GM18505 (cell line): ENCODE measurements around the gene ETNK2.

Experiments used
- ATAC-seq: cut with Tn5 transposase; IDR thresholded peaks from one replicate; pipeline ENCODE4 v1.9.1; 2021; ENCODE audit not compliant: unreplicated experiment
- POLR2A ChIP-seq: IDR thresholded peaks from 4 replicates; pipeline ENCODE4 v1.6.1; 2011; ENCODE audit warnings: borderline replicate concordance; ENCODE audit not compliant: insufficient read depth, insufficient read length; ENCODE audit errors: extremely low read depth

ETNK2 gene

DNA sequence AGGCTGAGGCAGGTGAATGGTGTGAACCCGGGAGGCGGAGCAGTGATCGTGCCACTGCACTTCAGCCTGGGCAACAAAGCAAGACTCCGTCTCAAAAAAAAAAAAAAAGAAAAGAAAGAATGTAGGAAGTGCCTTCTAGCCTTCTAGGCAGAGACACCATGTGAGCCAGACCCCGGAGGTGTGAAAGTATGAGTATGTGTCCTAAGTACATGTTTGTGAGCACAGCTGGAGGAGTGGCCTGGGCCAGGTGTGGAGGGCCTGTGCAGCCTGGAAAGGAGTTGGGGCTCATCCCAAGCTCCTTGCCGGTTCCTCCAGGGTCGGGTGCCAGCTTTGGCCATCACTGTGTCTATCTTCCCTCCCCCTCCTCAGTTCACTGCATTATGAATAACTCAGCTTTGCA, 66.0 kb downstream of the ETNK2 start:
- TF ChIP-seq POLR2A: no peak
- no peak for ATAC-seq

DNA sequence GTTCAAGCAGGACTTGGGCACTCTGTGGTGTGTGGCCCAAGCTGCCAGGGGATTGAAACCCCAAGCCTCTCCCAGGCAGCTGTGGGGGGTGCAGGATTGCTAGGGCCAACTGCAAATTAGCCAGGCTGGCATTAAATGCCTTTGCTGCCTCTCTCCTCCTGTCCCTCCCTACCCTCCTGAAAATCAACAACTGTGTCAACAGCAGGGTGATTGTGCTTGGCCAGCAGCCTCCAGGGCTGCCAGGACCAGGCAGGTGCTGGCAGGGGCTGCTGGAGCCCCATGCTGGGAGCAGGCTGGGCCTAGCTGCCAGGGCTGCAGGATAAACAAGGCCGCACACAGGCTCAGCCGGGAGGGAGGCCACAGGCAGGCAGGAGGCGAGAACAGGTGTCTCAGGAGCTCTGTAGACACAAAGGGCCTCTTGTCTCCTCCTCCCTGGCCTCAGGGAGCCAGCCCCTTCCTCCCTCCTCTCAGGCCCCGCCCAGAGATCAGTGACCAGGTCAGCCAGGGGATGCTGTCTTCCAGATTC, 67.5 kb downstream of the ETNK2 start:
- no peak for ATAC-seq

DNA sequence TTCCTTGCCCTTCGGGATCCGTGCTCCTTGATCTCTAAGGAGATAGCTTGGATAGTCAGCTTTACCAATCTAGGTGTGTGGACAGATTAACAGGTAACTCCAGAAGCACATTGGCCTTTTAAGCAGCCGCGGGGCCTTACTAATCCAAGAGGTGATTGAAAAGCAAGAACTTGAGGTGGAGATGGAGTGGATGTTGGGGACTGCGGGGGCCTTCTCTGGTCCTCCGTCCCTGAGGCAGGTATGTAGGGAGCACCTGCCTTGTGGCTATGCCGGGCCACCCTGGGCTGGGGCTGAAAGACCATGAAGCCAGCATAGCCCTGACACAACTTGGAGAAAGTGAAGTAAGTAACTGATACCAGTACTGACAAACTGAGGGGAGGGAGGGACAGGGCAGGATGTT, 68.4 kb downstream of the ETNK2 start:
- ATAC-seq: no peak
- no peak for TF ChIP-seq POLR2A

More for the DNA sequence above, 67.5 kb downstream of the ETNK2 start:
- no peak for TF ChIP-seq POLR2A

DNA sequence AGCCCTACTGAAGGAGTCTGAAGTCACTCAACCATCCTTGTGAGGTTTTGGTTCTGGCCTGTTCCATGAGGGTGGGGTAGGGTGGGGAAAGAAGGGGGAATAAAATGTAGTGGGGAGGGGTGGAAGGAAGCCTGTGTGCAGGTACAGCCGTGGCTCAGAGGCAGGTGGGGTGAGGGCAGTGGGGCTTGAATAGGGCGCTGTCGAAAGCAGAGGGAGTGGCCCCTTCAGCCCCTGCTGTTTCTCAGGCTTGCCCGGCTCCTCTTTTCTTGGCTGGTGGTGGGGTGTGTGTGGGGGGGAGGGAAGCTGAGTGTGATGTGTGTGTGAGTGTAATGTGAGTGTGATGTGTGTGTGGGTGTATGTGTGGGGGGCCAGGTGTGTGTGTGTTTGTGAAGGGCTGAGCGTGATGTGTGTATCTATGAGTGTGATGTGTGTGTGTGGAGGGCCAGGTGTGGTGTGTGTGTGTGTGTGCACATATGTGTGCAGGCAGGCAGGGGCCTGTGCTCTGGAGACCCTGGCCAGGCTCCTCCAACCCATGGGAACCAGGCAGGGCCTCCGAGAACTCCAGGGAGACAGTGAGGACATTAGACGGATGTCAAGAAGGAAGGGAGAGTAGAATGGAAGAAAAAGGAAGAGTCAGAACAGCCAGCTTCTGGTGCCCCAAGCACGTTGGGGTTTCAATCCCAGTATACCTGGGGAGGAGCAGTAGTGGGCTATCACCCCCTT, 69.9 kb downstream of the ETNK2 start:
- no peak for ATAC-seq
- no peak for TF ChIP-seq POLR2A

DNA sequence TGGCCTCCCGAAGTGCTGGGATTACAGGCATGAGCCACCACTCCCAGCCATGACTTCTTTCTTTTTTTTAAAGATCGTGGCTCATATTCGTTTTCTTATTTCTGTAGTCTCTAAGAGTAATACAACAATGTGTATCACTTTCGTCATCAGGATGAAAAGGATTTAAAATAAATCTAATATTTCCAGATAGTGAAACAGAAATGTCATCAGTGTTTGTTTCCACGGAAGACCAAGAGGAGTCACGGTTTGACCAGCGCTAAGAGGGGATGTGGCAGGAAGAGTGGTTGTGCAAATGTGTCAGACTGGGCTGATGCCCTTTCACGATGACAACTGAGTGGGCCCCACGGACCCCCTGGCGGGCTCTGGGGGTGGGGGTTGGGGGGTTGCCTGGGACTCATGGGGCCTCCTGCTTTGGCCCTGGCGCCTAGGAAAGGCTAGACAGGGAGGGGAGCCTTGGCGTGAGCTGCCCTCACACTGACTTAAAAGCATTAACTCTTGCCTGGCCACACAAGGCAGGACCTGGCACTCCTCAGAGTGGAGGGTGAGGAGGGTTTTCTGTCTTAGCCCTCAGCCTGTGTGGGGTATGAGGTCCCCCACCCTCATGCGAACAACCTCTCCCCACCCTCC, 70.6 kb downstream of the ETNK2 start:
- ATAC-seq: no peak
- TF ChIP-seq POLR2A: no peak
